ENCODE data around the gene RWDD4. TPM values are rescaled to one million over a fixed set of nuclear protein-coding genes. Genes with fewer than 3 reads are reported as not detected.
A peak's percentile ranks its signal among the peaks of the same experiment; 100 is the strongest.

Gene RWDD4
- total and polyA plus RNA-seq, 10 donors = 8.3 to 16.9 (median 13.2) TPM

GRCh38 chr4:183666088-183666487, 7.1 kb upstream of the RWDD4 start:
- no peak for DNase-seq
- WGBS, 5 donors = 93 to 100% (median 97%) methylated on average over 1 of the region's 1 CpG

GRCh38 chr4:183659872-183660242, 872 bp upstream of the RWDD4 start:
- DNase-seq = no peak
- peak overlapping the region; percentile 92 to 97 (median 96) for H3K27ac ChIP-seq
- intact Hi-C loops (cut with DNase I; ENCODE audit: low total_unique reads) = loop anchor here (10.0 kb wide), 1 partner anchor 155 kb away; the partner anchor contains the start of gene ING2
- no peaks in the 10 kb centered on the region for H3K27me3 ChIP-seq (replicated peaks in 1 of 7)
- H3K9me3 ChIP-seq = no peaks in the 10 kb centered on the region
- peaks cover 0 to 25% (median 7%) of the 10 kb centered on the region in 6 donors for H3K36me3 ChIP-seq
- peaks cover 26 to 59% (median 33%) of the 10 kb centered on the region in 6 donors for H3K4me1 ChIP-seq
- WGBS, 5 donors = 6 to 13% (median 8%) methylated on average over 10 of the region's 10 CpGs
- TF ChIP-seq POLR2A (IDR thresholded peaks at IDR 0.05) (no peak), CTCF (IDR thresholded peaks at IDR 0.05 in 8 of 11, conservative IDR thresholded peaks at IDR 0.05 in 3 of 11) (no peak), POLR2AphosphoS5 (IDR thresholded peaks at IDR 0.05) (no peak)
- peak overlapping the region; percentile 61 to 91 (median 74) for H3K4me3 ChIP-seq

More at GRCh38 chr4:183666088-183666487, 7.1 kb upstream of the RWDD4 start:
- TF ChIP-seq POLR2A (IDR thresholded peaks at IDR 0.05) (no peak), POLR2AphosphoS5 (IDR thresholded peaks at IDR 0.05) (no peak), CTCF (IDR thresholded peaks at IDR 0.05 in 8 of 11, conservative IDR thresholded peaks at IDR 0.05 in 3 of 11) (no peak)
- Histone ChIP-seq H3K27ac (no peak overlapping the region), H3K27me3 (replicated peaks in 1 of 7) (no peaks in the 10 kb centered on the region), H3K9me3 (no peaks in the 10 kb centered on the region), H3K36me3 (peaks cover 0 to 79% (median 60%) of the 10 kb centered on the region in 6 donors), H3K4me1 (peaks cover under 1 to 19% (median 4%) of the 10 kb centered on the region in 6 donors), H3K4me3 (no peak overlapping the region)
- intact Hi-C loops (cut with DNase I; ENCODE audit: low total_unique reads) = no loop called here

- peak; percentile 90 for DNase-seq
Observed at GRCh38 chr4:183658362-183659028, 490 bp downstream of the RWDD4 start.

More at GRCh38 chr4:183658362-183659028, 490 bp downstream of the RWDD4 start:
- WGBS, 5 donors = 0 to 1% (median 0%) methylated on average over 23 to 38 of the region's 39 CpGs
- Histone ChIP-seq H3K36me3 (peaks cover 0 to 26% (median under 1%) of the 10 kb centered on the region in 6 donors), H3K4me1 (peaks cover 26 to 59% (median 33%) of the 10 kb centered on the region in 6 donors), H3K9me3 (no peaks in the 10 kb centered on the region), H3K27me3 (replicated peaks in 1 of 7) (no peaks in the 10 kb centered on the region), H3K4me3 (peak overlapping the region; percentile 61 to 91 (median 74)), H3K27ac (peak overlapping the region; percentile 92 to 97 (median 96))
- TF ChIP-seq CTCF (IDR thresholded peaks at IDR 0.05 in 8 of 11, conservative IDR thresholded peaks at IDR 0.05 in 3 of 11) (peak in 1 of 11 experiments; percentile 3), POLR2AphosphoS5 (IDR thresholded peaks at IDR 0.05) (no peak), POLR2A (IDR thresholded peaks at IDR 0.05) (no peak)
- intact Hi-C loops (cut with DNase I; ENCODE audit: low total_unique reads) = loop anchor here (10.0 kb wide), 1 partner anchor 154 kb away; the partner anchor contains the start of gene ING2
